ENCODE data around the gene TNFAIP3. TPM values are rescaled to one million over a fixed set of nuclear protein-coding genes. Genes with fewer than 3 reads are reported as not detected.

TNFAIP3 gene
- total RNA-seq, 4 donors from 2014 or later, result 14.4 to 36.2 (median 19.6) TPM

DNA sequence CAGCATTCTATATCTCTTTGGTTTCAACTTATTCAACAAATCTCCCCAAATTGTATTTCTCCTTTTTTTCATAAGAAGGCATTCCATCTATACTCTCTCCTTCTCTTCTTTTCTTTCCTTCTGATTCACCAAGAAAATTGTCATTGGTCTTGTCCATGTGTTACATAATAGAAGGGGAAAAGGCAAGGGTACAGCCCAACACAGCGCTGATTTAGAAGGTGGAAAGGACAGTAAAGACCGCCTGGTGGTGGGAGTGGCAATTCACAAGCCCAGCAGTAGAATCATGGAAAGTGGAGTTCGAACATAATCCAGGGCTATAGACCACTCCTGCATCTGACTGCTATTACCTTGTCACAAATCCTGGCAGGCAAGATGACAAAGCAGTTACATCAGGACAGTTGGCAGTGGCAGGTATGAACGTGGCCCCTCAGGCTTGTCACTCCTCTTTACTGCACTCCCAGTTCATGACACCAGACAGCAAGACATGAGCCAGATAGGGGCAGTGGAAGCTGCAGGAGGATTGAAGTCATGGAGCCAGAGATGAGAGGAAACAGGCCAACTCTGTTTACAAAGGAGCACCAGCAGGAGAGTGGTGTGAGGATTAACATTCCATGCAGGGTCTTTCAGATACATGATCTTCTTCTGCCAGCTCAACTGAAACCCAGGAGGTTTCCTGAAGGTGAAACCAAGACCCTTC is 2.1 kb upstream of the TNFAIP3 start:
- no peak overlapping the region for H3K27ac ChIP-seq

DNA sequence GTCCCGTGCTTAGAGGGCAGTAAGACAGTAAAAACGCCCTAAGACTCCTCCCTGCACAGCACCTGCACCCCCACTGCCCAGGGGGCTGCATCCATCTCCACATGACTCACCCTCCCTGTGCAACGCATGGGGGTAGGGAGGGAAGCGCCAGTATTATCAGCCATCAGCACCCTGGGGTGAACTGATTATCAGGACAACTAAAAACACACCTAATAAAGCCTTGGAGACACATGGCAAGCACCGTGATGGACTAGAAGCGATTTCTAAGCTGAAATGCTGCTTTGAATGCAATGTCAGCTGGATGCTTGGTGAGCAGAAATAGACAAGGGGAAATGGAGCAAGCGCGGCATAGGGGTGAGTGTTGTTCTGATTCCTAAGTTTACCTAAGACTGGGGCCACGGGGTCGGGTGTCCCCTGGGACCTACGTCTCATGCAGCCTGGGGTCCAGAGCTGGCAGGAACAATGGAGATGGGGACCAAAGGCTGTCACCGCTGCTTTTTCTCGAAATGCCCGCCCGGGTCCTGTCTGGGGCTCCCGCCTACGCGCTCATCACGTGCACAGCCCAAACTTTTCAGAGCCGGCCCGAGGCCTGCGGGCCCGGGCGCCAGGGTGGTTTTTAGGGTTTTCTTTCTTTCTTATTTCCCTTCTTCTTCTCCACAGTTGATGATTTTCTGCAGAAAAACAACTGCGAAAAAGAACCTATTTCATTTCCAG is 702 bp upstream of the TNFAIP3 start:
- peak overlapping the region; percentile 54 to 61 for H3K4me3 ChIP-seq
- intact Hi-C loops (cut with DNase I; ENCODE audit: low total_unique reads), result loop anchor here (10.0 kb wide), 1 partner anchor 62 kb away; no protein-coding TSS in a partner anchor
- H3K27ac ChIP-seq, result peak overlapping the region; percentile 85 to 89
- no peaks in the 10 kb centered on the region for H3K4me1 ChIP-seq
- no peaks in the 10 kb centered on the region for H3K27me3 ChIP-seq
- peak in 1 of 2 donors; percentile 68 for DNase-seq
- no peaks in the 10 kb centered on the region for H3K9me3 ChIP-seq
- TF ChIP-seq, protein P1, sequence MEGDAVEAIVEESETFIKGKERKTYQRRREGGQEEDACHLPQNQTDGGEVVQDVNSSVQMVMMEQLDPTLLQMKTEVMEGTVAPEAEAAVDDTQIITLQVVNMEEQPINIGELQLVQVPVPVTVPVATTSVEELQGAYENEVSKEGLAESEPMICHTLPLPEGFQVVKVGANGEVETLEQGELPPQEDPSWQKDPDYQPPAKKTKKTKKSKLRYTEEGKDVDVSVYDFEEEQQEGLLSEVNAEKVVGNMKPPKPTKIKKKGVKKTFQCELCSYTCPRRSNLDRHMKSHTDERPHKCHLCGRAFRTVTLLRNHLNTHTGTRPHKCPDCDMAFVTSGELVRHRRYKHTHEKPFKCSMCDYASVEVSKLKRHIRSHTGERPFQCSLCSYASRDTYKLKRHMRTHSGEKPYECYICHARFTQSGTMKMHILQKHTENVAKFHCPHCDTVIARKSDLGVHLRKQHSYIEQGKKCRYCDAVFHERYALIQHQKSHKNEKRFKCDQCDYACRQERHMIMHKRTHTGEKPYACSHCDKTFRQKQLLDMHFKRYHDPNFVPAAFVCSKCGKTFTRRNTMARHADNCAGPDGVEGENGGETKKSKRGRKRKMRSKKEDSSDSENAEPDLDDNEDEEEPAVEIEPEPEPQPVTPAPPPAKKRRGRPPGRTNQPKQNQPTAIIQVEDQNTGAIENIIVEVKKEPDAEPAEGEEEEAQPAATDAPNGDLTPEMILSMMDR (IDR thresholded peaks at IDR 0.05), result no peak
- TF ChIP-seq POLR2A (IDR thresholded peaks at IDR 0.05), result no peak
- no peaks in the 10 kb centered on the region for H3K36me3 ChIP-seq

More for the DNA sequence above, 2.1 kb upstream of the TNFAIP3 start:
- H3K36me3 ChIP-seq, result no peaks in the 10 kb centered on the region
- H3K4me3 ChIP-seq, result no peak overlapping the region
- DNase-seq, result no peak
- no peaks in the 10 kb centered on the region for H3K9me3 ChIP-seq
- no peaks in the 10 kb centered on the region for H3K4me1 ChIP-seq
- TF ChIP-seq, protein P1 (IDR thresholded peaks at IDR 0.05), result no peak
- TF ChIP-seq POLR2A (IDR thresholded peaks at IDR 0.05), result no peak
- intact Hi-C loops (cut with DNase I; ENCODE audit: low total_unique reads), result loop anchor here (10.0 kb wide), 1 partner anchor 60 kb away; no protein-coding TSS in a partner anchor
- no peaks in the 10 kb centered on the region for H3K27me3 ChIP-seq

DNA sequence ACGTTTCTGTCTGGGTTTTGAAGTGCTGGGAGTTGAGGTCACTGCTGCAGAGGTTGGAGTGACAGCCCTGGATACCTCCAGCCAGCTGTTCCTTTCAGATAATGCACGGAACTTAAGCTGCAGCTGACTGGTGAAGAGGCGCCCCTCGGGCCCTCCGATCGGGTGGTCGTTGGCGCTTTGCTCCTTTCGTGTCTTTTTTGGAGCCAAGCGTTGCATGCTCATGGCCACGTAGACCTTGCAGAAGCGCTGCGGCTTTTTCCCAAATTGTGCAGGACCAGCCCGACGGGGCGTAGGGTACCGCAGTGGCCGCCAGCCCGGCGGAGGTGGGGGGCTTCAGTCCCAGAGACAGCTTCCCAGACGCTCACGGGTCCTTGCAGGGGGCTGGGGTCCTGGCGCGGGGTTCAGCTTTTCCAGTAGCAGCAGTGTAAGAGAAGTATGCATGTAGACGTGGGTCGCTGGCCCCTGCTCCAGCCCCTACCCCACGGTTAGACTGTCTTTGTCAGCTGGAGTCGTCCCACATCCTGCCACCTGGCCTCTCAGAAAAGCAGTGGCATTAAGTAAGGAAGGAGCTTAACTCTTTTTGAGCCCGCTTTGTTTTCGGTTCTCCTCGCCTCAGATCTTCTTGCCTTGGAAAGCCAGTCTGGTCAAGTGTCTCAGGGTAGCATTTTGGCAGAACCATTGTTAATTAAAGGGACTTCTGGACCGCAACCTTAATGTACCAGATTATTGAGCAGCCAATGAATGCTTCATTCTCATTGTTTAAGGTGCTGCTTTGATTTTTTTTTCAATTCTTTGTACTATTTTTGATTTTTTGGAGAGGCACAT is 838 bp downstream of the TNFAIP3 start:
- H3K4me3 ChIP-seq, result peak overlapping the region; percentile 72 to 84
- peak in 1 of 2 donors; percentile 35 for DNase-seq
- no peaks in the 10 kb centered on the region for H3K4me1 ChIP-seq
- no peaks in the 10 kb centered on the region for H3K9me3 ChIP-seq
- H3K27me3 ChIP-seq, result no peaks in the 10 kb centered on the region
- intact Hi-C loops (cut with DNase I; ENCODE audit: low total_unique reads), result loop anchor here (10.0 kb wide), 1 partner anchor 63 kb away; no protein-coding TSS in a partner anchor
- no peaks in the 10 kb centered on the region for H3K36me3 ChIP-seq
- peak overlapping the region; percentile 89 for H3K27ac ChIP-seq
- TF ChIP-seq, protein P1 (IDR thresholded peaks at IDR 0.05), result no peak
- TF ChIP-seq POLR2A (IDR thresholded peaks at IDR 0.05), result no peak

DNA sequence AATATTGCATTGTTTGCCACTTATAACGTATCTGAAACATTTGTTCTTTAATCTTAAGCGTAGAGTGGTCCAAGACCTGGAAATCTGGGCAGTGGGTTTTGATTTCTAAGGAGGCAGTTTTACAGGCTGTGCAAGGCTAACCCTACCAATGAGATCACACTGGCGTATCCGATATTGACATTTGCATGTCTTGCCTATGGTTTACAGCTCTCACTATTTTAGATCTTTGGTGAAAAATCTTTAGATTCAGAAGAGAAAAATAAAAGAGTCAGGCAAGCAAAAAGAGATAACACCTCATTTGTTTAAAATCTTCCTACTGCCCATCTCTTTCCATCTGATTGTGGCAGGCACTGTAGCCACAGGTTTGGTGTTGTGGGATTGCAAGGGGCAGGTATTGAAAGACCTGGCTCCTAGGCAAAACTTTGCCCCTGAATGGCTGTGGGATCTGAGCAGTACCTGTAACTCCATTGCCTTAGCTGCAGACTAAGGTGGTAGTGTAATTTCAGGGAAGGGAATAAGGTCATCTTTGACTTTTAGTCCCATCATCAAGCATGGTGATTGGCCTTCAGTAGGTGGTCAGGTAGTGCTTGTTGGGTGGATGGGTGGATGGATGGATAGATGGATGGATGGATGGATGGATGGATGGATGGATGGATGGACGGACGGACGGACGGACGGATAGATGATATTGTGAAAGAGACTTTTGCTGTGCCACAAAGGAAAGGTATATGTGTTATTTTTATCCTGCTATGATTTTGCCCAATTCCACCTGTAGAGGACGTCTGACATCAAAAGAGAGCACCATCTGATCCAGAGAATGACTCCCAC is 1.9 kb downstream of the TNFAIP3 start:
- TF ChIP-seq POLR2A (IDR thresholded peaks at IDR 0.05), result no peak
- TF ChIP-seq, protein P1 (IDR thresholded peaks at IDR 0.05), result no peak
- no peaks in the 10 kb centered on the region for H3K27me3 ChIP-seq
- peaks cover under 1 to 3% of the 10 kb centered on the region in 2 donors for H3K4me1 ChIP-seq
- no peaks in the 10 kb centered on the region for H3K9me3 ChIP-seq
- peak overlapping the region; percentile 89 for H3K27ac ChIP-seq
- no peaks in the 10 kb centered on the region for H3K36me3 ChIP-seq
- peak overlapping the region; percentile 72 to 84 for H3K4me3 ChIP-seq
- intact Hi-C loops (cut with DNase I; ENCODE audit: low total_unique reads), result loop anchor here (10.0 kb wide), 1 partner anchor 64 kb away; no protein-coding TSS in a partner anchor
- DNase-seq, result no peak

All from uterus (tissue), 4 donors.